GM21786 (cell line): ENCODE measurements around the gene PPP1R14B.

Experiments used
- ATAC-seq: cut with Tn5 transposase; IDR thresholded peaks from one replicate; pipeline ENCODE4 v1.9.1; 2021; ENCODE audit not compliant: unreplicated experiment

PPP1R14B gene

GRCh38 chr11:64261556-64262080 lies 14.9 kb upstream of the PPP1R14B start:
- no peak for ATAC-seq

GRCh38 chr11:64260147-64260708 lies 13.5 kb upstream of the PPP1R14B start:
- ATAC-seq: no peak

GRCh38 chr11:64259533-64260067 lies 12.9 kb upstream of the PPP1R14B start:
- ATAC-seq: no peak

- no peak for ATAC-seq
These were observed 12.3 kb upstream of the PPP1R14B start for GRCh38 chr11:64258946-64259532.

- ATAC-seq: no peak
These were observed 11.6 kb upstream of the PPP1R14B start for GRCh38 chr11:64258356-64258755.

GRCh38 chr11:64256300-64256699 lies 9.6 kb upstream of the PPP1R14B start:
- no peak for ATAC-seq

GRCh38 chr11:64255135-64256128 lies 8.7 kb upstream of the PPP1R14B start:
- ATAC-seq: no peak

GRCh38 chr11:64254326-64254725 lies 7.6 kb upstream of the PPP1R14B start:
- no peak for ATAC-seq

GRCh38 chr11:64253481-64253880 lies 6.7 kb upstream of the PPP1R14B start:
- no peak for ATAC-seq

GRCh38 chr11:64253043-64253442 lies 6.3 kb upstream of the PPP1R14B start:
- no peak for ATAC-seq

GRCh38 chr11:64252003-64252872 lies 5.5 kb upstream of the PPP1R14B start:
- ATAC-seq: no peak

GRCh38 chr11:64251753-64252002 lies 4.9 kb upstream of the PPP1R14B start:
- no peak for ATAC-seq

GRCh38 chr11:64251016-64251752 lies 4.4 kb upstream of the PPP1R14B start, which contains the start of gene PLCB3:
Gene PLCB3, plus strand, starts transcription at chr11:64251530. Its CDS starts 120 bp downstream, at chr11:64251650.
- ATAC-seq: no peak

- ATAC-seq: no peak
These were observed 3.8 kb upstream of the PPP1R14B start for GRCh38 chr11:64250415-64251015.

GRCh38 chr11:64249563-64250414 lies 3.0 kb upstream of the PPP1R14B start:
- no peak for ATAC-seq

GRCh38 chr11:64249038-64249437 lies 2.3 kb upstream of the PPP1R14B start:
- ATAC-seq: no peak

- no peak for ATAC-seq
These were observed 1.8 kb upstream of the PPP1R14B start for GRCh38 chr11:64248578-64248977.

- ATAC-seq: no peak
These were observed 1.2 kb upstream of the PPP1R14B start for GRCh38 chr11:64247729-64248531.
